Occipital lobe (tissue), 2 donors: ENCODE data around the gene EFCAB7. TPM values are rescaled to one million over a fixed set of nuclear protein-coding genes. Genes with fewer than 3 reads are reported as not detected.
A peak's percentile ranks its signal among the peaks of the same experiment; 100 is the strongest.
"Not testable (repeated sequence)": the region's sequence is repeated elsewhere in the genome, so short reads cannot be mapped to it uniquely, and the experiment has no call there.

Experiments used
- DNase-seq: peaks from one replicate; lab custom pipeline; 2025; lab: John Stamatoyannopoulos, UW
- total RNA-seq: library from RNA; depleted of rRNA; stranded (reverse); fragments of >200 nt; gene quantifications from one replicate; pipeline ENCODE4 v1.2.3, GENCODE V29; 2014

Gene EFCAB7
- total RNA-seq, 1 donor from 2014 or later: 51.5 TPM

DNA sequence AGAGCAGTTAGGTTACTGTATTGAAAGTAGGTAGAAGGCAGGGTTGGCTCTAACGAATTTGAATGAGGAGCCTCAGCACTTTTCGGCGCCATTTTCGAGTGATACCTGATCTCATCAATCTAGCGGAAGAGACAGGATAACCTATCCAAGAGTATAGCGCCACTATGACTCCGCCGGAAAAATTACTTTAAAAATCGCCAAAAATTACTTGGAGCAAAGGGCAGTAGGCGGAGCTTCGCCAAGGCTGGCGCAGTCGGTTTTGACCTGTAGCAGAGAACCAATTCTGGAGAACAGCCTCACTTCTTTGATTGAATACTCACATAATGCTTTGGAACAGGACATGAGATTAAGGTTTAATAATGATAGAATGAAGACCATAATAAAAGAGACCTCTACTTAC, 25.6 kb downstream of the EFCAB7 start:
- DNase-seq: no peak

DNA sequence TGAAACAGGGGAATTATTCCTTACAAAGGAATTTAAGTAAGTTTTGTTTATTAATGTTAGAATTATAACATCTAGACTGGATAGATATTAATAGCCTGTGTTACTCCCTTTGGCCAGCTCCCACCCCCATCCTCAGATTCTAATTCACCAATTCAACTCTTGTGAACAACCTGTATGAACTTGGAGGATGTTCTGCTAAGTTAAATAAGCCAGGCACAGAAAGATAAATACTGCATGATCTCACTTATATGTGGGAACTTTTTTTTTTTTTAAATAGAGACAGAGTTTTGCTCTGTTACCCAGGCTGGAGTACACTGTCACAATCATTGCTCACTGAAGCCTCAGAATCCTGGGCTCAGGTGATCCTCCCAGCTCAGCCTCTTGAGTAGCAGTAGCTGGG, 32.2 kb downstream of the EFCAB7 start:
- no peak for DNase-seq

DNA sequence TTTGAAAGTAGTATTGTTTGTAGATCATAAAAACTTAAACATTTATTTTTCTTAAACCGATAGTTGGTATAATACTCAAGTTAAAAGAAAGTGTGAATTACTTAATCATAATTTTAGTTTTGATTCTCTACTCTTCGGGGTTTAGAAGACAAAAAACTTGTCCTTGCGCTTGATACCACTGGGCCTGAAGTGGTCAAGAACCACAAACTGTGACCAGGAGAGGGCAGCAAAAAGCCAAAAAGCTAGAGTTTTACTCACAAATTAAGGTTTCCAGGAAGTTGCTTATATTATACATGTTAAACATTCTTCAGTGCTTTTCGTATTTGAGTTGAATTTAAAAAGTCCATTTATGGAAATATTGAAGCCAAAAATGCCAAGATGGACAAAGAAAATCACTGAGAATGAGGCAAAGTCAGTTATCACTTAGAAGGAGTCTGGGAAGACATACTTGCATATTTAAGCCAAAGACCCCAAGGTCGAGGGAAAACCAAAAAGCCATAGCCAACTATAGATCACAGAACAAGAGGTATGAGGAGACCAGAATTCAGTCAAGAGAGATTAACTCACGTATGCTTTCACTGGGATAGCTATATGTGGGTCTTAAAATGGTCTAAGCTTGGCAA, 34.2 kb downstream of the EFCAB7 start:
- no peak for DNase-seq

DNA sequence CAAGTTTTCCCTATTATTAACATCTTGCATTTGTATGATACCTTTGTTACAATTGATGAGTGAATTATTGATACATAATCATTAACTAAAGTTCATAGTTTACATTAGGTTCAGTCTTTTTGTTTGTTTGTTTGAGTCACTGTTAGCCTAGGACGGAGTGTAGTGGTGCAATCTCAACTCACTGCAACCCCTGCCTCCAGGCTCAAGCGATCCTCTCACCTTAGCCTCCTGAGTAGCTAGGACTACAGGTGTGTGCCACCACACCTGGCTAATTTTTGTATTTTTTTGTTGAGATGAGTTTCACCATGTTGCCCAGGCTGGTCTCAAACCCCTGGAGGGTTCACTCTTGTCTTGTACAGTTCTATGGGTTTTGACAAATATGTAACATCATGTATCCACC, 36.0 kb downstream of the EFCAB7 start:
- no peak for DNase-seq

DNA sequence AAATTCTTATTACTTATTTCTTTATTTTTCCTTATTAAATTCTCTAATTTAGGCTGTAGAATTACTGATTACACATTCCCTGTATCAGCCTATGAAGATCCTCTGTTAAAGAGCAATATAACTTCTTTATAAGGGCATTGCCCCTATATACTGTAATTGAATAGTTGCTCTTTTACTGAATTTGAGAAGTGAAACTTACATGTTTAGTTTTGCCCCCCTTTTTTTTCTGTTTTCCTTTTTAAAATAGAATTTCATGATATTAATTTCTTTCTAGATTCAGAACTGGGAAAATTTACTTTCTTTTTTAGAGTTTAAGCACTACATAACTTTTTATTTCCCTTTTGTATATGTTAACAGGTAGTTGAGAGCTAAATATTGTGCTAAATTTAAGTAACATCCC, 40.4 kb downstream of the EFCAB7 start:
- no peak for DNase-seq

DNA sequence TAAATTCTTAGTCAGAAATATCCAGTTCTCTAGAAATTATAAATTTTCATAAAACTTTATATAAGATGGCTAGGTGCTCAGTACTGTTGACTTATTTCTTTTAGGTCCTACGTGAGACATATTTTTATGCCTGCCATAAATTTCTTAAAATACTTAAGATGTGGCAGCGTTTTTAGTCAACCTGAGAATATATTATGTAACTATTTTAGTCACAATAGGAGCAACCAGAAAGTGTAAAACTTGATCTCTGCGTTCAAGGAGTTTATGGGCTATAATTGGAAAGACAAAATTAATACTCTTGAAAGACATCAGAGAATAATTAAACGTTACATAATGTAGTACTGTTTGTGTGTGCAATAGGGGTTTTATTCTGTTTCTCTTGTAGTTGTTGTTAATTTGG, 45.7 kb downstream of the EFCAB7 start:
- no peak for DNase-seq

DNA sequence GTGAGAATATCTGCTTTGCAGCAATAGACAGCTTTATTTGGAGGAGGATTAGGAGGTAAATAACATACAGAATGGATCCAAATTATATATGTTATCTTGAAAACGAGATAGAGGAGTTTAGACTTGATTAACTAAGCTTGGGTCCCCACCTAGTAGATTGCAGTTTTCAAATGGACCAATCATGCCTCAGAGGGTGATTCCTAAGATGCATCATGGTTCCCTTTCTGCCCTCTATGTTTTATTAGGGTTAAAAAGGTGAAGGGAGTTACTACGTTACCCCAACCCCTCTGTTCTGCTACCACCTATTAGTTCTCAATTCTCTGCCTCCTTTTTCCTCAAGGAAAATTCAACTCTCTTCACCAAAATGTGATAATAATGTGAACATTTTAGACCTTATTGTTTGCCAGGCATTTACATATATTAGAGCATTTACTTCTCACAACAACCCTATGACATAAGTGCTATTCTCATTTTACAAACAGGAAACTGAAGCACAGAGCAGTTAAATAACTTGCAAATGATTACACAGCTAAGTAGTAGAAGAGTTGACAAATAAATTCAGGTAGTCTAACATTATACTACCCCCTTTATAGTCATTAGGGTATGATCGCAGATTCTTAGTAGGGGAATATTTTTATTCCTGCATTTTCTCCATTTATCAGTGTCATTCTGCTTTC, 46.5 kb downstream of the EFCAB7 start:
- no peak for DNase-seq

DNA sequence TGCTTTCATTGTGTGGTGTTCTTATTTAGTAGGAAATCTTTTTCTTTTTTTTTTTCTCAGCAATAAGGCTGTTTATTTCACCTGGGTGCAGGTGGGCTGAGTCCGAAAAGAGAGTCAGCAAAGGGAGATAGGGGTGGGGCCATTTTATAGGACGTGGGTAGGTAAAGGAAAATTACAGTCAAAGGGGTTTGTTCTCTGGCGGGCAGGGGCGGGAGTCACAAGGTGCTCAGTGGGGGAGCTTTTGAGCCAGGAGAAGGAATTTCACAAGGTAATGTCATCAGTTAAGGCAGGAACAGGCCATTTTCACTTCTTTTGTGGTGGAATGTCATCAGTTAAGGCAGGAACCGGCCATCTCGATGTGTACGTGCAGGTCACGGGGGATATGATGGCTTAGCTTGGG, 49.4 kb downstream of the EFCAB7 start:
- not testable (repeated sequence) for DNase-seq

DNA sequence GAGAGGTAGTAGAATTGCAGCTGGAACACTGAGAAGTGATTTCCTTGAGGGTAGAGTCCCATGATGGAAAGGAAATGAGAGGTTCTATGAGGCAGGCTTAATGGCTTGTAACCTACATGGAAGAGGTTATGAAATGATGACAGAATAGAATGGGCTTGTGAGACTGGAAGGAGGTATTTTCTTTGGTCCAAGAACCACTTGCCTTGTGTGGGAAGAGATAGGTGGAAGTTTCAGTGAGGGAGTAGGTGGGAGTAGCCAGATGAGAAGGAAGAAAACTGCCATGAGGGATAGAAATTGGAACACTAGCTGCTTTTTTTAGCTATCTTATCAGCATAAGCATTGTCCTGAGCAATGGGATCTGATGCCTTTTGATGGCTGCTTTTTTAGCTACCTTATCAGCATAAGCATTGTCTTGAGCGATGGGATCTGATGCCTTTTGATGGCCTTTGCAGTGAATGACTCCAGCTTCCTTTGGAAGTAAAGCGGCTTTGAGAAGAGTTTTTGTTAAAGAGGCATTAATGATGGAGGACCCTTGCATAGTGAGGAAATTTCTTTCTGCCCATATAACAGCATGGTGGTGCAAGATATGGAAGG, 51.0 kb downstream of the EFCAB7 start:
- not testable (repeated sequence) for DNase-seq

DNA sequence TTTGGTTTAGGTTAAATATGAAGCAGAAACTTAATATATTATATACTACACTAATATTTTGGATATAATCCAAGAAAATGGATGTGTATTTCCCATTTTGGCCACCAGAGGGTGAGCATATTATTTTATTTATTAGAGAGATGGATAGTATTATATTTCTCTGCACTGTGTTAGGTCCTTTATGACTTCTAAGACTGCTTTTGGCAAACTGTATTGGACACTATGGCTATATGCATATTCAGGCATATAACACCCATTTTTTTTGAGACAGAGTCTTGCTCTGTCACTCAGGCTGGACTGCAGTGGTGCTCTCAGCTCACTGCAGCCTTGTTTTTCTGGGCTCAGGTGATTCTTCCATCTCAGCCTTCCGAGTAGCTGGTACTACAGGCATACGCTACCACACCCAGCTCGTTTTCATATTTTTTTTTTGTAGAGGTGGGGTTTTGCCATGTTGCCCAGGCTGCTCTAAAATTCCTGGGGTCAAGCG, 52.1 kb downstream of the EFCAB7 start:
- no peak for DNase-seq

DNA sequence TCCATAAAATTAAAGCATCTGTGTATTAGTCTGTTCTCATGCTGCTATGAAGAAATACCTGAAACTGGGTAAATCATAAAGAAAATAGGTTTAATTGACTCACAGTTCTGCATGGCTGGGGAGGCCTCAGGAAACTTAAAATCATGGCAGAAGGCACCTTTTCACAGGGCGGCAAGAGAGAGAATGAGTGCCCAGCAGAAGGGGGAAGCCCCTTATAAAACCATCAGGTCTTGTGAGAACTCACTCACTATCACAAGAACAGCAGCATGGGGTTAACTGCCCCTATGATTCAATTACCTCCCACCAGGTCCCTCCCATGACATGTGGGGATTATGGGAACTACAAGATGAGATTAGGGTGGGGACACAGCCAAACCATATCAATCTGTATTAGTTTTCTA, 63.0 kb downstream of the EFCAB7 start:
- DNase-seq: not testable (repeated sequence)

DNA sequence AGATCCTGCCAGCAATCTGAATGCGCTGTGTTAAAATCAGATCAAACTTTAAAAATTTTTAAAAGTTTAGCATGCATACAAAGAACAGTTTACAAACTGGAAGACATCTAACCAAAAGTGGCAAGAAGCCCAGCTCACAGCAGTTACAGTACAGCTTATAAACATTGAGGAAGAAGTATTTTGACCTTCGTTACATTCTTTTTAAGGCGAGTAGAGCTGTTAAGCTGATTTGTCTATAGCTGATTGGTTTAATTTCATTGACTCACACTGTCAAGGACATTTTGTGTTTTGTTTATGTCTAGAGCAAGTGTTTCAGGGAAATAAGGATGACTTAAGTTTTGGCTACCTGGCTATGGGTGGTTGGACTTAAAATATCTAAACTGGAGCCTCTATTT, 66.8 kb downstream of the EFCAB7 start:
- DNase-seq: no peak

DNA sequence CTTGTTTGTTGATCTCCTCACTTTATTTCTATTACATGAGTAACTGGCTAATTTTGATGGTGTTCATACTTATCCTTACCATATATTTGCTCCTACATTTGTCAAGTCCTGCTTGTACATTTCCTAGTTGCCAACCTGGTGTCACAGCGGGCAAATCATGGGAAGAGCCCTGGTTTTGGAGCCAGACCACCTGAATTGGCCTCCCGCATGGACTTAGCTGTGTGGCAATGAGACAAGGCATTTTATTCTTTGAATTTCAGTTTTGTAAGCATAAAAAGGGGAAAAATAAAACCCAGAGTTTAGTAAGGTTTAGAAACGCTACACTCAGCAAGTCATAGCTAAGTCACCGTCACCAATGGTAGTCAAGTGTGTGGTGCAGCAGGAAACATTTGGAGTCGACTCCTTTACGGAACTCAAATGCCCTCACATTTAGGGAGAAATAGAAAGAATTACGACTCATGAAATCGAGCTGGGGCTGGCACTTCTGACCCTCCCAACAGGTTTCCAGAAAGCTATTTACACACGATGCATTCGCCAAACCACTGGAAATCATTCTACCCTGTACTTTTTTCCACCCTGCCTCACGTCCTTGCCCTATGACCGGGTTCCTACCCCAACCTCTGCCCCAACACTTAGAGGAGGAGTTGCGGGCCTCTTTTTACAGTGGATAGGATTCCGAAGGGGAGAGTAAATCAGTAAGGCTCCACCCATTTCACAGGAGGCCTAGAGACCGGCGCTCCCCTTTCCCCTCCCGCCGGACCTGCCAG, 69.4 kb downstream of the EFCAB7 start:
- no peak for DNase-seq

DNA sequence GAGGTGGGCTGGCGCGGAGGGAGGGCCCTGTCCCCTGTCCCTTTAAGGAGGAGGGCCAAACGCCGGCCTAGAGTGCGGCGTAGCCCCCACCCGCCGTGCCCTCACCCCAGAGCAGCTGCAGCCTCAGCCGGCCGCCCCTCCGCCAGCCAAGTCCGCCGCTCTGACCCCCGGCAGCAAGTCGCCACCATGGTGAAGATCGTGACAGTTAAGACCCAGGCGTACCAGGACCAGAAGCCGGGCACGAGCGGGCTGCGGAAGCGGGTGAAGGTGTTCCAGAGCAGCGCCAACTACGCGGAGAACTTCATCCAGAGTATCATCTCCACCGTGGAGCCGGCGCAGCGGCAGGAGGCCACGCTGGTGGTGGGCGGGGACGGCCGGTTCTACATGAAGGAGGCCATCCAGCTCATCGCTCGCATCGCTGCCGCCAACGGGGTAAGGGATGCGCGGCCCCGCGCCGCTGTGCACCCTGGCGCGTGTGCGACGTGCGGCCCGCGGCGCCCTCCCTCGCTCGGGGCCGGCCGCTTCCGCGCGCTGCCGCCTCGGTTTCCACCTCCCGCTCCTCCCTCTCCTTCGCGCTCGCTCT, 70.1 kb downstream of the EFCAB7 start, which contains the start of gene PGM1:
Gene PGM1, plus strand, starts transcription at position 109 of the 583 bp plus-strand sequence. Its CDS starts 78 bp downstream, at position 187.
- peak; percentile 70 for DNase-seq

DNA sequence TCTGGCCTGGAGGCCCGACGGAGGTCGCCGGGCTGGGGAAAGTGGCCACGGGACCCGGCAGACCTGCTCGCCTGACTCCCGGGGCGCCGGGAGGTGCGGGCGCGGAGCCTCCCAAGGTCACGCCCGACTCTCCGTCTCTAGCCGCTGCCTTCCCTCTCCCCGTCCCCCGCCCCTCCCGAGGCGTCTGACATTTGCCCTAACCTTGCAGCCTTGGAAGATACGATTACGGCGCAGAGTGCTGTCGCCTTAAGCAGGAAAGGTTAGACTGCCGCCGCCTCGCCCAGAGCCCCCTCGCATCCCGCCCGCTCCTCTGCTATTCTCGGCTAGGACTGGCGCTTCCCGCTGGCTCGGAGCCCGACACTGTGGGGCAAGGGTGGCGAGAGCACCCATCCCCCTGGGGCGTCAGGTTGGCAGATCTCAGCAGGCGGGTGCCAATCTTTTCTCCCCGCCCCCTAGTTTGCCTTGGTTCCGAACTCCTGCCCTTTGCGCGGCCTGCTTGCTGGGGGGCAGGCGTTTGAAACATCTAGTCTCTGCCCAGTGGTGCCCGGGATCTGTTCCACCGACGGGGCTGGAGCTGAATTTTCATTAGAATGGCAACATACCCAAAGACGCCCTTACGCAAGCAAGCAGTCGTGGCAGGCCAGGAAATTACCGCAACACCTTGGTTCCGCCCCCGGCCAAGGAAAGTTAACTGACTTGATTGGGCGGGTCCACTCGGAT, 70.7 kb downstream of the EFCAB7 start:
- peak; percentile 55 for DNase-seq

DNA sequence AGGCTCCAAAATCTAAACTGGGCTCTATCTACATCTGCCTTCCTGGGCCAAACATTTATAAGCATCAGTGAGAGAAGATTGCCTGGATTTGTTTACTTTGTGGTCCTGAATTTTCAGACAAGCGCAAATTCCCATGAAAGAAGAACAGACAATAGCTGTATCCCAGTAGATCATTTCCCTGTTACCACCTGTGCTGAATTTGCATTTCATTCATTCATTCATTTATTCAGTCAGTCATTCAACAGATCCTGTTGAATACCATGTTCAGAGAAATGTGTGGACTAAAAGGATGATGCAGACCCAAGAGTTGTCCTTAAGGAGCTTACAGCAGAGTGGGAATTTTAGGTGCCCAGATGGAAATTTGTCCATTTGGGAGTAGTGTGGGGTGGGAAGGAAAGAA, 72.1 kb downstream of the EFCAB7 start:
- DNase-seq: no peak

DNA sequence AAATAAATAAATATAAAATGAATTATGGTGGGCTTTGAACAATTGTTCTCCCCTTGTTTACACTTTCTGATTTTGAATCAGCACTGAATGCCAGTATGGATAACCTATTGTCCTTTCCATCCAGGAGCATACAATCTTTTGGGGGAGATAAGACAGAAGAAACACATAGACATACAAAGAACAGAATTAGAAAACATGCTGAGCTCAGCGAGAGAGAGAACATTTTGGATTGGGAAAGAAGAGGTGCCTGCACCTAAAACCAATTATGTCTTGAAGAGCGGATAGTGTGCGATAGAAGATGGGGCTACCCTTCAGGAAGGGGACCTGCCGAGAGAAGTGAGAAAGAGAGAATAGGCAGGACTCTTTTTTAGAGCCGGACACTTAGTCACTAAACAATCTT, 76.5 kb downstream of the EFCAB7 start:
- DNase-seq: no peak

DNA sequence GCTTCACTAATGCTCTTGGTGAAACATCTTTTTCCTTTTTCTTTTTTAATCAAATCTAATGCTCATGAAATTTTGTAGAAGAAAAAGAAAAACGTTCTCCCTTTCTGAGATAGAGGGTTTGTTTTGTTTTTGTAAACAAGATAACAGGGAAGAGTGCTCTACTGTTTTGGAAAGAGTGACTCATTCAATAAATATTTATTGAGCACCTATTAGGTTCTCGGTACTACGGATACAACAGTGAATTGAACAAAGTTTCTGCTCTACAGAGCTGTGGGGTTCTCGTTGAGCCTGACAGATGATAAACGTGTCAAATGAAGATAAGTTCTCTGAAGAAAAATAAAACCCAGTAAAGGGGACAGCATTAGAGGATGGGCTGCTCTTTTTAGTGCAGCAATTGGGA, 76.9 kb downstream of the EFCAB7 start:
- DNase-seq: no peak

DNA sequence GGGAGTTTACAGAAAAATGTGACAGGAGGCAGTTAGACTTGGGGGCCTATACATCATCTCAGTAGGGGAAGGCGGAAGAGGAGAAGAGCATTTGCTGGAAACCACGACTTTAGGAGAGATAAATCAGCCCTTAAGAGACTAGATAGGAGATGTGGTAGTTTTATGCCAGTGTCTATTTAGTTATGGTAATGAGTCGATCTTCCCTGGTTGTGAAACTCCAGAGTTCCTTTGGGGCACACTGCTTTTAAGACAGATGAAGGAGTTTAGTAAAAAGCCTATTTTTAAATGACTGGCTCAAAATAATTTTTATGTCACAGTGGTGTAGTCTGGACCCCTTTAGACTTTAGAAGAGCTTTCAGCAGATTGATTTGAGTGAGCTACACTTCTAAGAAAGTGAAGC, 77.7 kb downstream of the EFCAB7 start:
- no peak for DNase-seq

DNA sequence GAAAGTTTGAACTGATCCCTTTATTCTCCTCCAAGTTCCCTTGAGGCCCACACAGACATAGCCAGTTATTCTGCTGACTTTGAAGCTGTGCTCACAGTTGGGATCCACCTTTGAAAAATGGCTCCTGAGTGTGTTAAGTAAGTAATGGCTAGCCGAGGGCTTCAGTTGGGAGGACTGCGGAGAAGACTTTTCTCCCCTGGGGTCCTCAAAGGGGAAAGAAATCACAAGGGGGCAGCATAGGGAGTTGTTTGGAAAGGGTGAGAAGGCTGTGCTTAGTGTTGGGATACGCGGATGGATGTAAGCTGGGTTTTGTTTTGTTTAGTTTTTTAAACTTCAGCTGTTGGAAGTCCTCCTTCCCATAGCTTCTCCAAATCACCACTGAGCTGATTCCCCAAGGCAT, 78.1 kb downstream of the EFCAB7 start:
- no peak for DNase-seq

DNA sequence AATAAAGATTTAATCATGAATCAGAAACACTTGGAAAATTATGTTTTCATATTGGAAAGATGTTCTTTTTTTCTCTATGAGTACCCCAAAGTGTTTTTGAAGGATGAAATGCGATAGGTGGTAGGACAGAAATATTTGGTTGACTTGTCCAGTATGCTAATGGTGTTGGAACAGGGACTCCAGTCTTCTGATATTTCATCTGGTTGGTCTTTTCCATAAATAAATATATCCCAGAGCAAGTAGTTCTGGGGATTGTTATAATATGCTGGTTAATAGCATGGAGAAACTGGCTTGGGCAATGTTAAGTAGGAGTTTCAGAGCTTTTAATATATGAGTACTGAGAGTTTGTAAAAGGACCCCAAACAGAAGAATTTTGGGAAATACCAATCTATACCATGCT, 78.6 kb downstream of the EFCAB7 start:
- no peak for DNase-seq
